CD4-positive, alpha-beta T cell treated with Interleukin-1 beta for 1 hour (primary cell): ENCODE results near the gene HIVEP2.

Source experiments
- DNase-seq, 2 donors: peaks; one replicate each; pipeline ENCODE4 v3.0.0-alpha.2; 2020 to 2022

Gene HIVEP2

DNA sequence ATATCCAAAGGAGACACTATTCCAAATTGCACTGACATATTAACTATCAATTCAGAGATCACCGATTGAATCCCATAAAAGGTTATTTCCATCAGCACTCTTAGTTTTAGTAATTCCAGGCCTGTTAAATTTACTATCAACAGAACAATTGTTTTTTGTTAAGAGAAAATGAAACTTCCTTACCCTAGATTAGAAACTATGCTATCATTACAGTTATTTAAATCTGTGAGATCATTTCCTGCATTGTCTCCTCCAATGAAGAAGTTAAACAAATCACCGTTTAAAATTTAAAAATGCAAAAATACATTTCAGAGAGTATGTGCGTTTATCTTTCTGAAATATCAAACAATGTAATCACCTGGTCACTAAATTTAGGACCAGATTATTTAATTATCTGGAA lies 57.5 kb downstream of the HIVEP2 start:
- DNase-seq = no peak

DNA sequence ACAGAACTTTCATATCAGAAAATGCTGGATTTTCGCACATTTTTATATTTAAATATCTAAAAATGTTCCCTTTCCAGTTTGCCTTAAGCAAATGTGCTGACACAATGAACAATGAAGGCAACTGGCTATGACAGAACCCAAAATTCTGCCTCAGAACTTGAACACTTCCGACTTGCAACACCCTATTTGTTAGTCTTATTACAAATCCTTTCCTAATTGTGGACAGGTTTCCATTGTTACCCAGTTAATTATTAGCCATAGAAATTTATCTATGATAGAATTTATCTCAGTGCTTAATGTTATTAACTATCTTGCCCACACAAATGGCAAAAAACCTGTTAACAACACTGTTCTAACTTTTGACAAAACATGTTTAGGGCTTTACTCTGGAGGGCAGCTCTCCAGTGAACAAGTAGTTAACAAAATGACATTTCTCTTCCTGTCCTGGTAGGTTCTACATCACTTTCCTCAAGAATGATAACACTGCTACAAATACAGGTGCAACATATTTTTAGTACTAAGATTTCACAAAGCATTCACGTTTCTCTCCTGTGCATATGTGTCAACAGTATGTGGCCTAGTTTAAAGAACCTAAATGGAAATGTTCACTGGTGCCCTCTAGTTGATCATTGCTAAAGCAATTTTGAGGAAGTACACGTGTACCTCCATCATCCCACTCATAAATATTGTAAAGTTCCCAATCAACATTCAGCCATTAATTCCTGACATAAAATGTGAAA lies 58.4 kb downstream of the HIVEP2 start:
- peak; percentile 17 to 74 for DNase-seq

DNA sequence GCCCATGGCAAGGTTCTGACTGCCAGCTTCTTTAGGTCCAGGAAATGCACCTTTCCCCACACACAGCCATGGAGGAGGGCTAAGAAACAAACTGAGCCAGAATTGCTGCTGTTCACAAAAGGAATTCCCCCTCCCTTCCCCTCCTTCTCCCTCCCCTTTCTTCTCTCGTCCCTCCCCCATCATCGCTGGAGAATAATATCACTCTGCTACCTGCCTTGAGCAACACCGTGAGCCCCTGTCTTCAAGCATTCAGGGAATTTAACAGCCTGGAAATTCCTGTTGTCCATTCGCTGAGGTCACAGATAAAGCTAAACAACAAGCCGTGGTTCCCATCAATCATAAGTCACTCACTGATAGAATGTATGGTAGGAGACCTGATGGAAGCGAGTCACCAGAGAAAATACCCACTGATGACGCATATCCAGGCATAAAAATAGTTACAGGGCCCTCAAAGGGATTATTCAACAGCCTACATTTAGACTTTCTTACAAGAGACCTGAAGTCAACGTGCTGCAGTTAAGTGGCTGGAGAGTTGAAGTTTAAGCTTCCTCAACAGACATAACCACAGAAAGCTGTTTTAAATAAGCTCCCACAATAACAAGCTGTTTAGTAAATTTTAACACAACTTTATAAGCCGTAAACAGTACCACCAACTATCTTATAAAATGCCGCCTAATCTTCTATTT lies 59.7 kb downstream of the HIVEP2 start:
- DNase-seq = peak; percentile 73 to 87

DNA sequence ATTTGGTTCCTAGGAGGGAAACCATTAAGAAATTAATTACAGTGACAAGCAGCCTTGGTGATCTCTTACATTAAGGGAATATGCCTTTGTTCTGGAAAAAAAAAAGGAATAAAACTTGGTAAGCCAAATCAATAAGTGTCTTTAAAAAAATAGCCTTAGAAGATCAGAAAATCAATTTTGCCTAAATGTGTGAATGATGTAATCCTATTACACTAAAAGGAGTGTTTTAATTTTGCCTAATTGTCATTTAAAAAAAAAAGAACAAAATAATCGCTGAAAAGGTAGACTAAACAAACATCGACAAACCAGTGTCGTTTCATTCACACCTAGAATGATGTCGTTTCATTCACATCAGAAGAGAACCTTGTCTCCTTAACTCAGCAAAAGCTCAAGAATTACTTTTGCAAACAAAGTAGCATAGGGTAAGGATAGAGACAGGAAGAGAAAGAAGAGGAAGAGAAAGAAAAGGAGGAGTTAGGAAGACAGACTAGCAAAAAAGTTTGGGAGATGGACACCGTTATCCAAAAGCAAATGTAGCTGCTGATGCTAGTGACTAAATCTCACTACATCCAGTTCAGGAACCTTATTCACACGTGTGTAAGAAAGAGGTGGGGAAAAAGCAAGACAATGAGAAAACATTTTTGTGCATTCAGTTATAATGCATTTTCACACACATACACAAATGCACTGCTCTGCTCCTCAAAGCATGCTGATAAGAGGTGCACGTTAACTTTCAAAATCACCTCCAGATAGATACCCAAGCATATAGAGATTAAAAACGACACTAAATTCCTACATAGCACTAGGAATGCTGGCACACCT lies 60.6 kb downstream of the HIVEP2 start:
- DNase-seq = no peak

DNA sequence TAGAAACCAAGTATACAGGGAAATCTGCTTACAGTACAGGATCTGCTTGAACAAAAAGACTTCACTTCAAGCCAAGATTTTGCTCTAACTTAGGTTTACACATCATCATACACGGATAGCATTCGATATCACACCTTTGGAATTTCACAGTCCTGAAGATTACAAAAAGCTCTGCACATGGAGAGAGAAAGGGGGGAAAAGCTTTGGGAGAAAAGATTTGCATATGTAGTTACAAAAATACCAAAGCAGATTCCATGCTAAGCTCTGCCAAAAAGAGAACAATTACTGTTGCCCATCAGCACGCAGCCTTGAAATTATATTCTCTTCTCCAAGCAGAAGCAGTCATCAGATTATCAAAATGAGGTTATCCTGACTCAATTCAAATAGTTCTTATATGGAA lies 62.0 kb downstream of the HIVEP2 start:
- DNase-seq = no peak

DNA sequence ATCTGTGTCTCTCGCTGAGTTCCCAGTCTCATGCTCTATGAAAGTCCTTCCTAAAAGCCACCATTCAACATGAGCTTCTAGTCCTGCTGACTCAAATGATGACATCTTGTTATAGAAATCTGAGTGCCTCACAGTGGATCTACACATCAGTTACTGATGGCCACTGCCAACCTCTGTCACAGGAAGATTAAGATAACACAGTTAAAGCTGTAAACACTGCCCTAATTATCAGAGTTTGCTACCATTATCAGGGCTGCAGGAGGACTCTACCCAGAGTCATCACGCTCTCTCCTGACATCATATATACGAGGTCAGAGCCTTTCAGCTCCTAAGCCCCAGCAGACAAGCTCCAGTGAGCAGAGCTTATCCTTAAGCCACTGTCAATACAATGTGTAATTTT lies 63.2 kb downstream of the HIVEP2 start:
- DNase-seq = no peak

DNA sequence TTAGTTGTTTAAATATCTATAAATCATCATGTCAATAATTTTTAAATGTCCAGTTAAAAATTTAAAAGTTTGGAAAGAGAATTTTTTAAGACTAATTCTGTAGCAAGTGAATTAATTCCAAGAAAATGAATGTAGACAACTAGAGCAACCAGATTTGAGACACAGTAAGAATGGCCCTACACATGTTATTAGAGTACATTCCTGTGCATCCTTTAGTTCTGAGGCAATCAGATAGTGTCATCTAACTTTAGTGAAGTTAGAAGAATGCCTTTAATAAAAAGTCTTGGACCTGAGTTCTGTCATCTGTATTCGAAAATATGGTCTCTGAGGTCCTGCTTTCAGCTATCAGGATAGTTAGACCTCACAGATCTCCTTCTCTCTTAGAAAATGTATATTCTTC lies 63.7 kb downstream of the HIVEP2 start:
- no peak for DNase-seq

DNA sequence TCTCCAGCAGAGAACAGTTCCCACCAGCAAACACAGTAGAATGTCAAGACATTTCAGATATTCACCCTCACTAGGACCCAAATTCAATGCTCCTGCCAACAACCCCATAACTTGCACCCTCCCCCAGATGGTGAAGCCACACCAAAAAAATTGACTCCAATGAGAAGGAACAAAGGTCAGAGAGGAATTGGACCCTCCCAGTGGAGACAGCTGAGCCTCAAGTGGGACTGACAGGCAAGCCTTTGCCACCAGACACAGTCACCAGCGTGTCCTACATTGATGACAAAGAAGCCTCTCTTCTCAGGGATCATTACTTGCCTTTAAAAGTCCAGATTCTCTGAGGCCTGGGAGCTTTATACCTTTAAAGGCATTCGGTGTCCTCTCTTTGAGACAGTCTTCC lies 64.8 kb downstream of the HIVEP2 start:
- DNase-seq = no peak

DNA sequence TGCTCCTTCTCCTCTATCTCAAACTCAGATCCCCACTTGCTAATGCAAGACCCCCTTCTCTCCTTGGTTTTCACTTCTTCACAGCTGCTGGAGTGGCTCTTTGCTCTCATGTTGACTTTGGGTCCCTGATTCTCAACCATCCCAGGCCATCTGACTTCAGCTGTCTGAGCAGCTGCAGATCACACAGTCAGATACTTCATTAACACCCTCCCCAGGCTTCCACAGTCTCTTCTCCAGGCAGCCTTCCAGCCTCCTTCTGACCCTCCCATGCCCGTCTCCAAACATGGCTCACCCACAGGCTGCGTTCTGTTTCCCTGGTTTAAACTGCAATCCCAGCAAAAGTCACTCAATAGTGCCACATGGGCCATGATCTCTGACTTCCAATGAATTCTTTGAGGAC lies 65.4 kb downstream of the HIVEP2 start:
- no peak for DNase-seq

DNA sequence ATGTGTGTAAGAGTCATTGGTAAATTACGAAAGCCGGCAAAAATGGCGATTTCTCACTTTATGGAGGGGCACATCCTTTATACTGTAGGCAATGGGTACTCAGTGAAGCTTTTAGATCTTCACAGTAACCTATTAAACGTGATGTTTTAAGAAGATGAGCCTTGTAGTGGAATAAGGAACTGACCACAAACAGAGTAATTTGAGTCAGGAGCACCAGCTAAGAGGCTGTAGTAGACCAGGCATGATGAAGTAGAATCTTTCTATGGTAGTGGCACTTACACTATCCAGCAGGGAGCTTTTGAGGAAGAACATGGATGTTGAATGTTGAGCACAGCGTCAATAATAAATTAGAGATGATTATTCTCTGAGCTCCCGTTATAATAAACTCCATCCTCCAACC lies 65.9 kb downstream of the HIVEP2 start:
- DNase-seq = no peak

DNA sequence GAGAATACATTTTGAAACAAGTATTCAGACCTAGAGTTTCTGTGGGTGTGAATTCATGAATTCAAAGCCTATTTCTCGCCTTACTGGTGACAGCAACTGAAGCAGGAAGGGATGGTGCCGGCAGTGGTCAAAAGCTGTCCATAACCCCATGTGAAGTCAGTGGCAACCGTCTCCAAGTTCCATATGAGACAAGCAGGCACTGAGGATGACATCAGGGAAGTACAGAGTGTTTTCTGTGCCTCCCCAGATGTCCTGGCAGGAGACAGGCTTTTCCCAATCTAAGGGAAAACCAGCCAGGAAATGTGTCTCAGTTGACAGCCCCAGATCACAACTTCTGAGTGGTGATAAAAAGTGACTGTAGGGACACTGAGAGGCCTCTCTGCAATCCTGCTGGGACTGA lies 66.6 kb downstream of the HIVEP2 start:
- no peak for DNase-seq

DNA sequence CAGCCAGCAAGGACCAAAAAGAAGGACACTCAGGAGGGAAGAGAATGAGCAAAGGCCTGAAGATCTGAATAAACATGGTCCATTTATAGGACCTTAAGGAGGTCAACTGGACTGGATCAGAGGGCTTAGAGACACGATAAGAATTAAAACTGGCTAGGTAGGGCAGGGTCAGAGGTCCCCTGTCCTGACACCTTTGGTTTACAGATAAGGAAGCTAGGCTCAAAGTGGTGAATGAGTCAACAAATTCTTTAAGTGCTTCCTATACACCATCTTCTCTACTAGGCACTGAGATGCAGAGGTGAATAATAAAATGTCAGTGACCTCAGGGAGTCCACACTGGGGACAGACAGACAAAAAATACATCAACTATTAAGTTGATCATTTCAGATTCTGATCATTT lies 70.3 kb downstream of the HIVEP2 start:
- no peak for DNase-seq

DNA sequence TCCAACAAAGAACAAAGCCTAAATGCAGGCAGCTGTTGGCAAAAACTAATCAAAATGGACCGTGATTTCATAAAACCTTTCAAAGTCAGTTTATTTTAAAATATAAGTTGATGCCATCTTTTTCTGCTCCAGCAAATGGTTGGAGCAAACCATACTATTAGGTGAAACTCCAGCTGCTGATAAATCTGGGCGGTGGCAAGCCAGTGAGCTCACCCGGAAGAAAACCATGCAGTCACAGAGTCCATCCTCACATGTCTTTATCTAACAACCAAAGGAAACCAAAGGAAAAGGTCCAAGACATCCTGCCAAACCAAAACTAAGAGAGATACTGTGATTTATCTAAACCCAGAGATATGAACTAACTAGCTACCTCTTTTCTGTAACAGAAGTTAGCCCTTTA lies 72.6 kb downstream of the HIVEP2 start:
- DNase-seq = no peak

DNA sequence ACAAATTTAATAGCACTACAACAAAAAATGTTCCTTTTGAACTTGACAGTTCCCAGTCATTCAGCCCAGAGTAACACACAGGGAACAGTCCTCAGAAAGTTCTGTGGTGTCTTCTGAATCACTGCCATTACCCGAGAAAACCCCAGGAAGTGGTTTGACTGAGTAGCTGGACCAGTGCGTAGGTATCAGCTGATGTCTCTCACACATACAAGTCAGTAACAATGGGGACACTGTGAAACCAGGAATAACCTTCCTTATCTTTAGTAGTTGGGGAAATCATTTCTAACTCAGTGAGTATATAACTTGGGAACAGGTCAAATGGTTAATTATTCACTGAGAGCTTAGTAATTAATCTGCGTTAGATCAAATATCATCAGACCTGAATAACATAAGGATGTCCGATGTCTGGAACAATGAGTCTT lies 73.1 kb downstream of the HIVEP2 start:
- peak; percentile 60 to 77 for DNase-seq

DNA sequence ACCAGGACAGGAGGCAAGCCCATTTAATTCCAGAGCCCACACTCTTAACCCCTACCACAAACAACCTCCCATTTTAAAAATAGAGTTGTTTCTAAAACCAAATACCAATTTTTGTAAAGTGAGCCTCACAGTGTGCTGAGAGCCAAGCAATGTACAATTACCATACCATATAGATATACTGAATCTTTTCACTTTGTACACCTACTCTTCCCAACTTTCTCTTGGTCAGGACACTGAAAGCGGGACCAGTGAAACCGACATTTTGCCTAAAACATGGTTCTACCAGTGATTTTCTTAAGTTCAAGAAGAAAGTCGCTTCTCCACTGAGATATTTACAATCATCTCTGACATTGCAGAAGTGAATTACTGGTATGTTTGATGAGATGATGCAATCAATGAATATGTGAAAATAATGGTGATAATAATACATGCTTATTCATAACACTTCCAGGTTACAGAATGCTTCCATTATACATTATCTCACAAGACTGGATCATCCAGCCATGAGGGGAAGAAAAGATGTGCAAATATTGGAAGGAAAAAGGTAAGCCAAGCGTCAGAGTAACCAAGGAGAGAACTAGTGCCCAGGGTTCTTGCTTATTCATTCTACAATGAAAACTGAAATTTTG lies 74.1 kb downstream of the HIVEP2 start:
- no peak for DNase-seq

DNA sequence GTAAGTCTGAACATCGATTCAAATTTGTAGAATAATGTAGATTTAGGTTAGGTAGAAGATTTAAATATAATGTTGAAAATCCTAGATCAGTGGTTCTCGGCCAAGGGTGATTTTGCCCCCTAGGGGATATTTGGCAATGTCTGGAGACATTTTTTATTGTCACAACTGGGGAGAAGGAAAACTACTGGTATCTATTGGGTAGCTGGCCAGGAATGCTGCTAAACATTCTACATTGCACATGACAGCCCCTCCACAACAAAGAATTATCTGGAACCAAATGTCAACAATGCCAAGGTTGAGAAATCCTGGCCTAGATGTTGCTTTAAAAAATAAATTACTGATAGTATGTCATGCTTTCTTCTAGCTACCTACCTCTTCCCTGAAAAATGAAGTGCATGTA lies 76.1 kb downstream of the HIVEP2 start:
- no peak for DNase-seq

DNA sequence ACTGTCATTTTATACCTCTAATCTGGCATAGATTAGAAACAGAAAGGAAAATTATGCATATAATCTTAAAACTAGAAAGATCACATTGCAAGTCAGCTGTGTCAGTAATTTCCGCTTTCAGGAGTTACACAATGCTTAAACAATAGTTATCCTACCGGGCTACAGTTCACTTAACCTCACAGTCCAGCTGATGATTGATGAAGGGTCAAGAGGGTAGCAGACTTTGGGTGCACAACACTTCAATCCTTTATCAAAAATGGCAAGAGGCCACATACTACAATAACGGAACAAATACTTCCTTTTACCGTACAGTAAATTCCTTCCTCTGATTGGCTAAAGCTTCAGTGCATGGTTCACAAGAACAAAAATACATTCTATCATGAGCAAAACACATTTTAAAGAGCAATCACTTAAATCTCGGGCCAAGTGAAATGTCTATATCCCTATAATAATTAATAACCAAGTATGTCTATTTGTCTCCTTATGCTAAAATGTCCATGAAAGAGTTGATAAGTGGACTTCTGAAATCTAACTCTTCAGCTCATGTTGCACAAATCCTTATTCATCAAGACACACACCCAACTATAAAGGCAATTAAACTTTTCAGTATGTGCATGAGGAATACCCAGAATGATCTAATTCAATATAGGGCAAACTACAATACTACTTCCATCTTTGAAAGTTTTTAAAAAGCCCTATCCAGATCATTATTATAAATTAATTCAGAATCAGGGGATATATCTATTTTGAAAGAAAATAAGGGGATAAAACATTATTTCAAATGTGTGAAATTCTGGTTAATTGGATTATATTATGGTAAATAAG lies 76.8 kb downstream of the HIVEP2 start:
- DNase-seq = no peak

DNA sequence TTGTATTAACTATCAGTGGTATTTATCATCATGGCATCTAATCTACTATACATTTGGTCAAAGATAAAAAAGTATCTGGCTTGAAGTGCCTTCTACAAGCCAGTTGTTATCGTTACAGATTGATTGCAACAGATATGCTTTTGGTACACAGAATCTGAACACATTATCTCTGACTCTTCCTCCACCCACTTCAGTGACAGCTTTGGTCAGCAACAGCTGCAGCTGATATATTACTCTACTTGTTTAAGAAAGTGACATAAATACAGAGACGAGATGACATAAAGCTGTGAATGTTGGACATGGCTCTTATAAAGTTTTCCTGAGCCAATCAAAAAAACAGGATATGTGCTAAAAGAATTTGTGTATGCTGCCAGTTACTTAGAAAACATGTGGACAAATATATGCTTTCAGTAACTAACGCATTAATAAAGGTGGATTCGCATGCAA lies 77.6 kb downstream of the HIVEP2 start:
- DNase-seq = no peak

DNA sequence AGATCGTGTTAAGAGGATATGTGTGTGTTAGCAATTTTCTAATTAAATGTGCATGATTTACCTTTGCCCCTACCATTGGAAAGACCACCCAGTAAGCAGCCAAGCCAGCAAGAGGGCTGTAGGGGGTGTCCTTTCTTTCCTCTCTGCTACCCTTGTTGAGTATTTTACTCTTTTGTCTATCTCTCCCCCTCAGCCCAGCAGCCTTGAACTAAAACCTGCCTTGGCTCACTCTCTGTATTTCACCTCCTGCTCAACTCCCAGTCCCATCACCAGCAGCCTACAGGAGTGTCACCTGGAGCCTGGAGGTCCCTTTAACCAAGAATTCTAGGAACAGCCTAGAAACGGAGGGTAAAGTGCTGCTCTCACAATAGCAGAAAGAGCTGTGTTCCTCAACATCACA lies 81.0 kb downstream of the HIVEP2 start:
- DNase-seq = no peak

DNA sequence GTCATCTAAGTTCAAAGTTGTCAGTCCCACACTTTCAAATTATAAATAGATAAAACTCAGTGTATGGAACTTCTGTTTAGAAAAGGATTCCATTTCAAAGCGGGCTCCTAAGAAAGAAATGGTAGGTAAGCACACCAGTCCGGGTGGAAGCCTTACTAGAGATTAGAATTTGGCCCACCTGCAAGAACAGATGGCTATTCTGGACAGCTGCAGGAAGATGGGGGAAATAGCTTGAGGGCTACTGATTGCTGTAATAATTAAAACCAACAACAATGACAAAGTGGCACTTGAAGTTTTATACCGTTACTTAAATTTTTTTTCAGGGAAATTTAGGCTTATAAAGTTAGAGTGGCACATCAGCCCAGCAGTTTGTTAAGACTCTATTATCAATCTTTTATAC lies 83.3 kb downstream of the HIVEP2 start:
- no peak for DNase-seq

DNA sequence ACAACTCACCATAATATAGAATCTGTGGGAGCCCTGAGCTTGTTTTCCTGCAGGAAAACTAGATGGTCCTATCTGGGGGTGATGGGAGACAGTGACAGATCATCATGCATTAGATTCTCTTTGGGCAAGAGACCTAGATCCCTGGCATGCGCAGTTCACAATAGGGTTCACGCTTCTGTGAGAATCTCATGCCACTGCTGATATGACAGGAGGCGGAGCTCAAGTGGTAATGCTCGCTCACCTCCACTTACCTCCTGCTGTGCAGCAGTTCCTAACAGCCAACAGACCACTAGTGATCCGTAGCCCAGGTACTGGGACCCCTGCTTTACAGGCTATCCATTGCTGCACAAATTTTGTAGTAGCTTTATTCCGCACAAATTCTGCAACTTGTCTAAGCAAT lies 84.5 kb downstream of the HIVEP2 start:
- no peak for DNase-seq

DNA sequence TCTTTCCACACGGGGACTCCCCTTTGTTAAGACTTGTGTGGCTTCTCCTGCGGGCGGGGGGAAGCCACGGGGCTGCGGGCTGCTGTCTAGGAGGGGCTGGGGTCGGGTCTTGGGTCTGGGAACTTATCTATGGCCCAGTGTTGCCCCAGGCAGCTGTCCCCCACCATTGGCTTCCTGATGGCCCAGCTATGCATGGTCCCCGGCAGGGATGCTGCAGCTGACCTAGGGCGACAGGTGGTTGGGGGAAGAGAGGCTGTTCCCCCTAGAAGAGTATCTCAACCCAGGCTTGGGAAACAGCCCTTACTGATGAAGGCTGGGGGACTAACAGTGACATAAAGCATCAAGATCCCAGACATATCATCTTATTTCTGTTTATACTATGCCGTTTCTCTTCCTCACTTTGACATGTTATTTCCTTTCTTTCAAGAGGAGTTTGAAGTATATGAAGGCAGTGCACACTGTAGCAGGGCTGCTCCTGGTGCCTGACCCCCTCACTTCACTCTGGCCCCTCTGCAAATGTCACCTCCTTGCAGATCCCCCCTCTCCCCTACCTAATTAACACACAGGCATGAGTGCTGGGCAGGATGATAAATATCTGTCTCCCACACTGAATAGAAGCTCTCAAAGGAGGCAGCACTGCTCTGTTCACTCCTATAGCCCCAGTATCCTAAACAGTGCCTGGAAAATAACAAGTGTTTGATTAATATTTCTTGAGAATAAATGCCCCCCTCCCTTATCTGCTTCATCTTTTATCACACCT lies 87.0 kb downstream of the HIVEP2 start:
- peak in 1 of 2 donors; percentile 29 for DNase-seq
